ENCODE measurements around the gene PHACTR3.

The PHACTR3 gene

GRCh38 chr20:59723108-59723500 lies 118.8 kb downstream of the PHACTR3 start:
- H3K27ac Mint-ChIP-seq: no peak overlapping the region
- no peak for TF ChIP-seq CTCF (IDR thresholded peaks at IDR 0.05; ENCODE audit: unreplicated experiment in 3 of 3)
- H3K36me3 Mint-ChIP-seq (ENCODE audit: low read depth): no peaks in the 10 kb centered on the region

GRCh38 chr20:59723607-59724456 lies 119.5 kb downstream of the PHACTR3 start:
- Mint-ChIP-seq H3K27me3 (ENCODE audit: low read depth) (peaks cover 81% of the 10 kb centered on the region), H3K4me3 (no peak overlapping the region), H3K36me3 (ENCODE audit: low read depth) (no peaks in the 10 kb centered on the region), H3K4me1 (no peaks in the 10 kb centered on the region), H3K9me3 (peaks cover 7% of the 10 kb centered on the region), H3K27ac (no peak overlapping the region)
- TF ChIP-seq CTCF (IDR thresholded peaks at IDR 0.05; ENCODE audit: unreplicated experiment in 3 of 3): no peak

More at GRCh38 chr20:59723108-59723500, 118.8 kb downstream of the PHACTR3 start:
- Mint-ChIP-seq H3K27me3 (ENCODE audit: low read depth) (peaks cover 77% of the 10 kb centered on the region), H3K4me1 (no peaks in the 10 kb centered on the region), H3K4me3 (no peak overlapping the region), H3K9me3 (peaks cover 5% of the 10 kb centered on the region)

GRCh38 chr20:59724457-59725366 lies 120.4 kb downstream of the PHACTR3 start:
- Mint-ChIP-seq H3K4me1 (no peaks in the 10 kb centered on the region), H3K36me3 (ENCODE audit: low read depth) (no peaks in the 10 kb centered on the region), H3K4me3 (no peak overlapping the region), H3K9me3 (peaks cover 7% of the 10 kb centered on the region), H3K27me3 (ENCODE audit: low read depth) (peaks cover 75% of the 10 kb centered on the region), H3K27ac (no peak overlapping the region)
- no peak for TF ChIP-seq CTCF (IDR thresholded peaks at IDR 0.05; ENCODE audit: unreplicated experiment in 3 of 3)

GRCh38 chr20:59725476-59726280 lies 121.3 kb downstream of the PHACTR3 start:
- Mint-ChIP-seq H3K36me3 (ENCODE audit: low read depth) (no peaks in the 10 kb centered on the region), H3K4me3 (no peak overlapping the region), H3K27me3 (ENCODE audit: low read depth) (peaks cover 74% of the 10 kb centered on the region), H3K27ac (no peak overlapping the region), H3K9me3 (peaks cover 7% of the 10 kb centered on the region), H3K4me1 (no peaks in the 10 kb centered on the region)
- TF ChIP-seq CTCF (IDR thresholded peaks at IDR 0.05; ENCODE audit: unreplicated experiment in 3 of 3): no peak

GRCh38 chr20:59726281-59726595 lies 121.9 kb downstream of the PHACTR3 start:
- H3K4me1 Mint-ChIP-seq: peaks cover 2% of the 10 kb centered on the region
- TF ChIP-seq CTCF (IDR thresholded peaks at IDR 0.05; ENCODE audit: unreplicated experiment in 3 of 3): no peak
- no peaks in the 10 kb centered on the region for H3K36me3 Mint-ChIP-seq (ENCODE audit: low read depth)
- no peak overlapping the region for H3K27ac Mint-ChIP-seq
- H3K27me3 Mint-ChIP-seq (ENCODE audit: low read depth): peaks cover 74% of the 10 kb centered on the region
- H3K9me3 Mint-ChIP-seq: peaks cover 7% of the 10 kb centered on the region
- no peak overlapping the region for H3K4me3 Mint-ChIP-seq
